Measurements from ENCODE around the gene IL17RC.
"Not testable (repeated sequence)": the region's sequence is repeated elsewhere in the genome, so short reads cannot be mapped to it uniquely, and the experiment has no call there.

Gene IL17RC, protein sequence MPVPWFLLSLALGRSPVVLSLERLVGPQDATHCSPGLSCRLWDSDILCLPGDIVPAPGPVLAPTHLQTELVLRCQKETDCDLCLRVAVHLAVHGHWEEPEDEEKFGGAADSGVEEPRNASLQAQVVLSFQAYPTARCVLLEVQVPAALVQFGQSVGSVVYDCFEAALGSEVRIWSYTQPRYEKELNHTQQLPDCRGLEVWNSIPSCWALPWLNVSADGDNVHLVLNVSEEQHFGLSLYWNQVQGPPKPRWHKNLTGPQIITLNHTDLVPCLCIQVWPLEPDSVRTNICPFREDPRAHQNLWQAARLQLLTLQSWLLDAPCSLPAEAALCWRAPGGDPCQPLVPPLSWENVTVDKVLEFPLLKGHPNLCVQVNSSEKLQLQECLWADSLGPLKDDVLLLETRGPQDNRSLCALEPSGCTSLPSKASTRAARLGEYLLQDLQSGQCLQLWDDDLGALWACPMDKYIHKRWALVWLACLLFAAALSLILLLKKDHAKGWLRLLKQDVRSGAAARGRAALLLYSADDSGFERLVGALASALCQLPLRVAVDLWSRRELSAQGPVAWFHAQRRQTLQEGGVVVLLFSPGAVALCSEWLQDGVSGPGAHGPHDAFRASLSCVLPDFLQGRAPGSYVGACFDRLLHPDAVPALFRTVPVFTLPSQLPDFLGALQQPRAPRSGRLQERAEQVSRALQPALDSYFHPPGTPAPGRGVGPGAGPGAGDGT

DNA sequence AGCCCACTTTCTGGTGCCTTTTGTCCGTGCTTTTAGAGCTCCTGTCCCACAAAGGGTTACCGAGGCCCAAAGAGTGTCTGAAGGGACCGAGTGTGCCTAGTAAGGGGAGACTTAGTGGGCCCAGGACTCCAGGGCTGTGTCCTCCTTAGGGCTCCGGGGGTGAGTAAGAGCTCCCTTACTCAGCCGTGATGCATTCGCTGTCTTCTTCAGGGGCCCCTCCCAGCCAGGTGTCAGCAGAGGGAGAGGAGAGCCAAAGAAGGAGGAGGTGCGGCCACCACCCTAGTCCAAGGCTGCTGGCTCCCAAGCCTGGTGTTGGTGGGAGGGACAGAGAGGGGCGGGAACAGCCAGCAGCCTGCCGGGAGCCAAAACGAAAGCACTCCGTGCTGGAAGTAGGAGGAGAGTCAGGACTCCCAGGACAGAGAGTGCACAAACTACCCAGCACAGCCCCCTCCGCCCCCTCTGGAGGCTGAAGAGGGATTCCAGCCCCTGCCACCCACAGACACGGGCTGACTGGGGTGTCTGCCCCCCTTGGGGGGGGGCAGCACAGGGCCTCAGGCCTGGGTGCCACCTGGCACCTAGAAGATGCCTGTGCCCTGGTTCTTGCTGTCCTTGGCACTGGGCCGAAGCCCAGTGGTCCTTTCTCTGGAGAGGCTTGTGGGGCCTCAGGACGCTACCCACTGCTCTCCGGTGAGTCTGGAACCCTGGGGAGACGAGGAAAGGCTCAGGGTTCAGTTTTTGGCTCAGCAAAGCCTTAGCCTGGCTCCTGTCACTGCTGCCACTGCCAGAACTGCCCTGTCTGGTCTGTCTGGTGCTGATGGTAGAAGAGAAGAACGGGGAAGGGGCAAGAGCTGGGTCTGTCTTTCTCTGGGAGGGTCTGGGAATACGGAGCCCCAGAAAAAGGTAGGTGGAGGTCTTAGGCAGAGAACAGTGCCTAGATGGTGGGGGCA, at the start of gene IL17RC:
Gene IL17RC (plus strand): TSS at position 365 of the 947 bp plus-strand sequence. CDS start 218 bp downstream, at position 583.
- peak; percentile 95 for DNase-seq

- no peak for DNase-seq
These were observed 49.8 kb upstream of the IL17RC start for GRCh38 chr3:9867106-9867505.

DNA sequence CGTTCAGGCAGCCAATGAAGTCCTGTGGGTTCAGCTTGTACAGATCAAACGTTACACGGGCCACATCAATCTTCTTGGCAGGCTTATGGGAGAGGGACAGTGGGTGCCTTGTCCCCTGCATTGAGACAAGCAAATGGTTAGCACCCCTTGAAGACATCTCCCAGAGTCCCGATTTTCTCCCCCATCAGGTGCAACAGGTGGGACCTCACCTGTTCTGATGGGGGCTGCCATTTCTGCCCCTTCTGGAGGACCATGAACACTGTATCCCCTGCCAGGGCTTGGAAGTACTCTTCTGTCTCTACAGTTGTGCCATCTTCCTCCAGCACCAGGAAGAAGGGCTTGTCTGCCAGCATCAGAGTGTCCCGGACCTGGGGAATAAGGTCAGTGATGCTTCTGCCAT, 46.9 kb upstream of the IL17RC start:
- no peak for DNase-seq

DNA sequence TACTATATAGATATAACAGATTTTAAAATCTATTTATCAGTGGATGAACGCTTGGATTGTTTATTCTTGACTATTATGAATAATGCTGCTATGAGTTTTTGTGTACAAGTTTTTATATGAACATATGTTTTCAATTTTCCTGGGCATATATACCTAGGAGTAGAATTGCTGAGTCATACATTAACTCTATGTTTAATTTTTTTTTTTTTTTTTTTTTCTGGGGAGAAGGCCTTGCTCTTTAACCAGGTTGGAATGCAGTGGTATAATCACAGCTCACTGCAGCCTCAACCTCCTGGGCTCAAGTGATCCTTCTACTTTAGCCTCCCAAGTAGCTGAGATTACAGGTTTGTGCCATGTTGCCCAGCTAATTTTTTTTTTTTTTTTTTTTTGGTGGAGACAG, 45.9 kb upstream of the IL17RC start:
- DNase-seq, result no peak

- DNase-seq, result not testable (repeated sequence)
These were observed 44.8 kb upstream of the IL17RC start for GRCh38 chr3:9872067-9872466.

DNA sequence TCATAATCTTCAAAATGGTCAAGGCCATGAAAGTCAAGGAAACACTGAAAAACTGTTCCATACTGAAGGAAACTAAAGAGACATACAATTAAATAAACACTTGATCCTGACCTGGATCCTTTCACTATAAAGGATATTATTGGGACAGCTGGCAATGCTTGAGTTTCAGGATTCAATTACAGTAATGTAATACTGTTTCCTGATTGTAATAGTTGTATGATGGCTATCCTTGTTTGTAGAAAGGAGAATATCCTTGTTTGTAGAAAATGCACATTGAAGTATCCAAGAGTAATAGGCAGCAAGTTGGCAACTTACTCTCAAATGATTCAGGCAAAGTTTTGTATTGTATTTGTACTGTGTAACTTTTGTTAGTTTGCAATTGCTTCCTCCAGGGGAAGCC, 41.5 kb upstream of the IL17RC start:
- DNase-seq, result peak; percentile 90

- not testable (repeated sequence) for DNase-seq
These were observed 40.6 kb upstream of the IL17RC start for GRCh38 chr3:9876255-9876654.

DNA sequence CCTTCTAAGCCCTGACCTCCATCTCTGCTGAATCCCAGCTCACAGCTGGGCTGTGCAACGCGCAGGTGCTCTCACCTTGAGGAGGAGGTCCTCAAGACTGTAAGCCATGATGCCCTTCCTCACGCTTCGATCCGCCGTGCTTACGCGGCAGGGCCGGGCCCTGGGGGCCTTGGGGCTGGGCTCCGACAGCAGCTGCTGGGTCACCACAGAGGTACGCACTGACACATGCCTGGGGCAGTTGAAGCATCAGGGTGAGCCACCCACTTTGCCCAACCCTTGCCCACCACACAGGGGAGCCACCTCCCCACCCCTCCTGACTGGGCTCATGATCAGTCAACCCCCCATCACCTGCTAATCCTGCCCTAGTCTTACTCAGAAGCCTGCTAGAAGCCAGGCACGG, 39.9 kb upstream of the IL17RC start:
- DNase-seq, result no peak

- no peak for DNase-seq
These were observed 38.2 kb upstream of the IL17RC start for GRCh38 chr3:9878700-9879099.

- no peak for DNase-seq
These were observed 36.9 kb upstream of the IL17RC start, which contains the start of gene CIDEC for GRCh38 chr3:9879830-9880549. Gene CIDEC, minus strand, starts transcription at chr3:9880253. Its CDS starts 1,767 bp downstream, at chr3:9878486.

GRCh38 chr3:9881441-9881840, 35.5 kb upstream of the IL17RC start:
- no peak for DNase-seq

GRCh38 chr3:9883706-9884554, 33.0 kb upstream of the IL17RC start:
- no peak for DNase-seq

GRCh38 chr3:9884555-9885165, 32.2 kb upstream of the IL17RC start:
- no peak for DNase-seq

- no peak for DNase-seq
These were observed 30.6 kb upstream of the IL17RC start for GRCh38 chr3:9886328-9886727.

- DNase-seq, result no peak
These were observed 29.4 kb upstream of the IL17RC start for GRCh38 chr3:9887480-9887879.

- DNase-seq, result no peak
These were observed 28.4 kb upstream of the IL17RC start for GRCh38 chr3:9888540-9888939.

DNA sequence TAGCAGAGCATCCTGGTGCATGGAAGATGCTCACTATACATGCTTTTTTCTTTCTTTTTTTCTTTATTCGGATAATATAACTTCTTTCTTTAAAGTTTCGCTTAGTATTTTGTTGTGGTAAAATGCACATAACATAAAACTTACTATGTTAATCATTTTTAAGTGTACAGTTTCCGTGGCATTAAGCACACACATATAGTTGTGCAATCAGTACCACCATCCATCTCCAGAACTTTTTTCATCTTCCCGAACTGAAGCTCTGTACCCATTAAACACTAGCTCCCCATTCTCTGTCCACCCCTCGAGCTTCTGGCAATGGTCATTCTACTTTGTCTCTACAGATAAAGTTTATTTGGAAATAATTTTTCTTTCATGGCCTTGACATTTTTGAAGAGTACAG, 27.5 kb upstream of the IL17RC start:
- no peak for DNase-seq

- peak; percentile 87 for DNase-seq
These were observed 26.4 kb upstream of the IL17RC start, which contains the start of gene JAGN1 for GRCh38 chr3:9890249-9891071. Gene JAGN1, plus strand, starts transcription at chr3:9890610. Its CDS starts 113 bp downstream, at chr3:9890723.

GRCh38 chr3:9891072-9891622, 25.8 kb upstream of the IL17RC start:
- no peak for DNase-seq

Measured in NCI-H2029 (cell line).